Spinal cord (tissue), 10 donors: ENCODE measurements around the gene FAM209A. TPM values are rescaled to one million over a fixed set of nuclear protein-coding genes. Genes with fewer than 3 reads are reported as not detected.
"Not testable (repeated sequence)": the region's sequence is repeated elsewhere in the genome, so short reads cannot be mapped to it uniquely, and the experiment has no call there.

Source experiments
- DNase-seq, 6 donors: peaks; one replicate each; pipeline versions ENCODE4 v3.0.0 to v3.0.0-alpha.2; 2013 to 2015; ENCODE audit warnings: low spot score in 6 of 6, low read depth in 4 of 6
- H3K27ac ChIP-seq: one replicate; pipeline ENCODE4 v1.5.1; 2013; ENCODE audit warnings: low read depth, low read length, control low read depth
- H3K27me3 ChIP-seq: one replicate; pipeline ENCODE4 v1.6.1; 2013; ENCODE audit warnings: low read length; ENCODE audit not compliant: control insufficient read depth, insufficient read depth
- H3K36me3 ChIP-seq: one replicate; pipeline ENCODE4 v1.6.1; 2013; ENCODE audit warnings: low read length; ENCODE audit not compliant: control insufficient read depth, insufficient read depth
- H3K4me1 ChIP-seq: one replicate; pipeline ENCODE4 v1.6.1; 2013; ENCODE audit warnings: low read length; ENCODE audit not compliant: control insufficient read depth, insufficient read depth
- H3K4me3 ChIP-seq: one replicate; pipeline ENCODE4 v1.5.1; 2013; ENCODE audit warnings: low read depth, low read length, control low read depth
- H3K9me3 ChIP-seq: one replicate; pipeline ENCODE4 v1.6.1; 2013; ENCODE audit warnings: low read length; ENCODE audit not compliant: control insufficient read depth, insufficient read depth
- WGBS: methylation state at CpG from one replicate; pipeline ENCODE4 v1.1.5; 2013; ENCODE audit warnings: missing lambda C conversion rate; ENCODE audit not compliant: insufficient coverage; 5-methylcytosine and 5-hydroxymethylcytosine counted together
- long read RNA-seq, 4 donors: transcript quantifications; one replicate each; lab custom pipeline, GENCODE V29; 2026
- polyA plus RNA-seq, 2 donors: library from polyadenylated mRNA; unstranded; fragments of 120-200 nt; gene quantifications; one replicate each; pipeline ENCODE4 v1.2.1, GENCODE V29; 2013; ENCODE audit not compliant: insufficient read length in 2 of 2
- total RNA-seq, 2 donors: library from RNA; depleted of rRNA in 1 of 2; stranded (reverse); fragments of 120-200 nt in 1 of 2; fragments of >200 nt in 1 of 2; gene quantifications; one replicate each; pipeline versions ENCODE4 v1.2.3 to v1.2.4, GENCODE V29; 2013 to 2014
- donor health status: healthy.

Gene FAM209A
- total RNA-seq (not detected), polyA plus RNA-seq (under 1 TPM in 1 of 2 donors, not detected in 1; 0.21 TPM)
- long read RNA-seq, donor 1 = 0 reads
- long read RNA-seq, donor 2 = 0 reads
- long read RNA-seq, donor 3 = 0 reads
- long read RNA-seq, donor 4 = 0 reads

- H3K27ac ChIP-seq, H3K4me3 ChIP-seq, H3K4me1 ChIP-seq, H3K9me3 ChIP-seq, H3K27me3 ChIP-seq, DNase-seq: not testable (repeated sequence)
- WGBS = 73% methylated on average over 4 of the region's 7 CpGs
- peaks cover 11% of the 10 kb centered on the region for H3K36me3 ChIP-seq
Observed at GRCh38 chr20:56524444-56524843, at the start of gene FAM209A. Gene FAM209A, plus strand, starts transcription at chr20:56524744. Its CDS starts 65 bp downstream, at chr20:56524809.

- H3K27ac ChIP-seq = no peak overlapping the region
- H3K4me1 ChIP-seq = peaks cover 4% of the 10 kb centered on the region
- H3K27me3 ChIP-seq = no peaks in the 10 kb centered on the region
- DNase-seq = no peak
- no peak overlapping the region for H3K4me3 ChIP-seq
- peaks cover 42% of the 10 kb centered on the region for H3K36me3 ChIP-seq
- 93% methylated on average over 5 of the region's 7 CpGs for WGBS
- H3K9me3 ChIP-seq = no peaks in the 10 kb centered on the region
Observed at GRCh38 chr20:56483970-56484369, 40.6 kb upstream of the FAM209A start.

- H3K4me3 ChIP-seq = no peak overlapping the region
- H3K4me1 ChIP-seq = peaks cover 4% of the 10 kb centered on the region
- no peaks in the 10 kb centered on the region for H3K9me3 ChIP-seq
- 85% methylated on average over 9 of the region's 11 CpGs for WGBS
- H3K36me3 ChIP-seq = peaks cover 50% of the 10 kb centered on the region
- H3K27me3 ChIP-seq = no peaks in the 10 kb centered on the region
- no peak for DNase-seq
- no peak overlapping the region for H3K27ac ChIP-seq
Observed at GRCh38 chr20:56487216-56487615, 37.3 kb upstream of the FAM209A start.

GRCh38 chr20:56488566-56488965 is 36.0 kb upstream of the FAM209A start:
- peaks cover 57% of the 10 kb centered on the region for H3K36me3 ChIP-seq
- H3K4me3 ChIP-seq = no peak overlapping the region
- peaks cover 4% of the 10 kb centered on the region for H3K4me1 ChIP-seq
- no peaks in the 10 kb centered on the region for H3K9me3 ChIP-seq
- H3K27ac ChIP-seq = no peak overlapping the region
- 92% methylated on average over 3 of the region's 5 CpGs for WGBS
- H3K27me3 ChIP-seq = no peaks in the 10 kb centered on the region
- DNase-seq = no peak

- Histone ChIP-seq H3K4me3 (no peak overlapping the region), H3K9me3 (no peaks in the 10 kb centered on the region), H3K36me3 (peaks cover 9% of the 10 kb centered on the region), H3K4me1 (no peaks in the 10 kb centered on the region), H3K27ac (no peak overlapping the region), H3K27me3 (no peaks in the 10 kb centered on the region)
- no CpG with 5 or more reads among the region's 1 CpG for WGBS
- DNase-seq = no peak
Observed at GRCh38 chr20:56501116-56501515, 23.4 kb upstream of the FAM209A start.

GRCh38 chr20:56503916-56504315 is 20.6 kb upstream of the FAM209A start:
- Histone ChIP-seq H3K36me3 (peaks cover 15% of the 10 kb centered on the region), H3K9me3 (no peaks in the 10 kb centered on the region), H3K27ac (no peak overlapping the region), H3K4me3 (no peak overlapping the region), H3K27me3 (no peaks in the 10 kb centered on the region), H3K4me1 (no peaks in the 10 kb centered on the region)
- DNase-seq = no peak
- 87% methylated on average over 7 of the region's 8 CpGs for WGBS

- WGBS = 86% methylated on average over 6 of the region's 9 CpGs
- H3K4me3 ChIP-seq = no peak overlapping the region
- H3K27ac ChIP-seq = no peak overlapping the region
- DNase-seq = no peak
- peaks cover 15% of the 10 kb centered on the region for H3K36me3 ChIP-seq
- no peaks in the 10 kb centered on the region for H3K4me1 ChIP-seq
- H3K9me3 ChIP-seq = no peaks in the 10 kb centered on the region
- no peaks in the 10 kb centered on the region for H3K27me3 ChIP-seq
Observed at GRCh38 chr20:56504373-56505005, 20.1 kb upstream of the FAM209A start.

- no peak for DNase-seq
- Histone ChIP-seq H3K4me1 (no peaks in the 10 kb centered on the region), H3K27ac (no peak overlapping the region), H3K9me3 (no peaks in the 10 kb centered on the region), H3K4me3 (no peak overlapping the region), H3K36me3 (peaks cover 12% of the 10 kb centered on the region), H3K27me3 (no peaks in the 10 kb centered on the region)
- 83% methylated on average over 1 of the region's 3 CpGs for WGBS
Observed at GRCh38 chr20:56506103-56506502, 18.4 kb upstream of the FAM209A start.

GRCh38 chr20:56511926-56512325 is 12.6 kb upstream of the FAM209A start:
- Histone ChIP-seq H3K27me3 (no peaks in the 10 kb centered on the region), H3K4me1 (peaks cover 11% of the 10 kb centered on the region), H3K27ac (no peak overlapping the region), H3K4me3 (no peak overlapping the region), H3K36me3 (peaks cover 27% of the 10 kb centered on the region), H3K9me3 (no peaks in the 10 kb centered on the region)
- DNase-seq = no peak
- 95% methylated on average over 9 of the region's 10 CpGs for WGBS
